Adrenal gland (tissue), 12 donors: ENCODE data around the gene CGB1. TPM values are rescaled to one million over a fixed set of nuclear protein-coding genes. Genes with fewer than 3 reads are reported as not detected.

Experiments
- DNase-seq, 7 donors: peaks; one replicate each; pipeline ENCODE4 v3.0.0-alpha.2; 2019 to 2020
- H3K27ac ChIP-seq, 5 donors: fragments of 200-600 bp; sonication (generic) in 4 of 5; 1 replicate in 3 of 5; 2 replicates in 2 of 5; pipeline versions ENCODE4 v1.5.1 to v1.8.0; 2016 to 2020; ENCODE audit warnings: mild to moderate bottlenecking in 1 of 5
- H3K27me3 ChIP-seq: fragments of 200-600 bp; 2 replicates; pipeline ENCODE4 v1.8.0; 2021
- H3K36me3 ChIP-seq, 2 donors: fragments of 200-600 bp; replicated peaks in 1 of 2; 1 replicate in 1 of 2; 2 replicates in 1 of 2; pipeline versions ENCODE4 v1.5.1 to v1.8.0; 2018 to 2022
- H3K4me1 ChIP-seq, 2 donors: fragments of 200-600 bp; replicated peaks in 1 of 2; 1 replicate in 1 of 2; 2 replicates in 1 of 2; pipeline versions ENCODE4 v1.5.1 to v1.8.0; 2018 to 2021
- H3K4me3 ChIP-seq, 4 donors: fragments of 200-600 bp; sonication (generic) in 3 of 4; one replicate each; pipeline ENCODE4 v1.5.1; 2016 to 2018
- H3K9me3 ChIP-seq, 3 donors: fragments of 200-600 bp; sonication (generic) in 1 of 3; replicated peaks in 1 of 3; 1 replicate in 2 of 3; 2 replicates in 1 of 3; pipeline versions ENCODE4 v1.5.1 to v1.8.0; 2016 to 2021
- POLR2A ChIP-seq, 2 donors: fragments of 450-650 bp; IDR thresholded peaks; one replicate each; pipeline ENCODE4 v1.6.1; 2017; ENCODE audit warnings: antibody characterized with exemption in 2 of 2, mild to moderate bottlenecking in 2 of 2, moderate library complexity in 1 of 2
- WGBS, 4 donors: extraction: QIAGEN DNeasy Blood & Tissue Kit in 2 of 4; methylation state at CpG; one replicate each; pipeline versions ENCODE4 v1.1.5 to v1.1.7; 2013 to 2017; 5-methylcytosine and 5-hydroxymethylcytosine counted together
- intact Hi-C, 2 donors: fragments of 100-400 bp; cut with DNase I; formaldehyde crosslinking; loops; one replicate each; pipeline versions ENCODE4 v1.14.1 to v1.15.0; 2022 to 2023
- polyA plus RNA-seq, 3 donors: library from polyadenylated mRNA; stranded (reverse); fragments of 200-250 nt in 2 of 3; fragments of 350-450 nt in 1 of 3; fragmentation: Illumina TruSeq in 1 of 3; extraction: RNeasy Lipid Tissue Mini Kit (QIAGEN cat#74804) in 1 of 3; gene quantifications; one replicate each; pipeline ENCODE4 v1.2.3, GENCODE V29; 2013 to 2014
- total RNA-seq, 9 donors: library from RNA; depleted of rRNA in 4 of 9; stranded (reverse); fragments of >200 nt in 4 of 9; fragments of 120-200 nt in 1 of 9; fragmentation: NEBNext Ultra II Directional in 1 of 9; extraction: Animal tissue kit (Norgen Biotek cat#: 25700) in 1 of 9; gene quantifications; one replicate each; pipeline versions ENCODE4 v1.1.0 to v1.2.4, GENCODE V29; 2013 to 2023
- TF ChIP-seq, protein P1 (sequence below), 6 experiments: fragments of 450-650 bp in 4 of 6; fragments of 200-600 bp in 2 of 6; sonication (generic) in 1 of 6; IDR thresholded peaks; 1 replicate in 5 of 6; 2 replicates in 1 of 6; pipeline versions ENCODE4 v1.5.1 to v1.8.0; 2016 to 2021; ENCODE audit warnings: antibody characterized with exemption in 6 of 6, mild to moderate bottlenecking in 2 of 6, moderate library complexity in 1 of 6
- donor health status: healthy with polysubstance abuse.
- donor health status: Bipolar disorder and iron deficiency.
- donor health status: DM: yes; HTN: yes; CAD: no.
- donor health status: DM: no; HTN: no; CAD: no.
- donor health status: DM: no; HTN: no; CAD: no.
- donor health status: DM: yes; HTN: yes; CAD: no.

CGB1 gene
- total and polyA plus RNA-seq, 12 donors, result 0.53 TPM; not detected in 11

DNA sequence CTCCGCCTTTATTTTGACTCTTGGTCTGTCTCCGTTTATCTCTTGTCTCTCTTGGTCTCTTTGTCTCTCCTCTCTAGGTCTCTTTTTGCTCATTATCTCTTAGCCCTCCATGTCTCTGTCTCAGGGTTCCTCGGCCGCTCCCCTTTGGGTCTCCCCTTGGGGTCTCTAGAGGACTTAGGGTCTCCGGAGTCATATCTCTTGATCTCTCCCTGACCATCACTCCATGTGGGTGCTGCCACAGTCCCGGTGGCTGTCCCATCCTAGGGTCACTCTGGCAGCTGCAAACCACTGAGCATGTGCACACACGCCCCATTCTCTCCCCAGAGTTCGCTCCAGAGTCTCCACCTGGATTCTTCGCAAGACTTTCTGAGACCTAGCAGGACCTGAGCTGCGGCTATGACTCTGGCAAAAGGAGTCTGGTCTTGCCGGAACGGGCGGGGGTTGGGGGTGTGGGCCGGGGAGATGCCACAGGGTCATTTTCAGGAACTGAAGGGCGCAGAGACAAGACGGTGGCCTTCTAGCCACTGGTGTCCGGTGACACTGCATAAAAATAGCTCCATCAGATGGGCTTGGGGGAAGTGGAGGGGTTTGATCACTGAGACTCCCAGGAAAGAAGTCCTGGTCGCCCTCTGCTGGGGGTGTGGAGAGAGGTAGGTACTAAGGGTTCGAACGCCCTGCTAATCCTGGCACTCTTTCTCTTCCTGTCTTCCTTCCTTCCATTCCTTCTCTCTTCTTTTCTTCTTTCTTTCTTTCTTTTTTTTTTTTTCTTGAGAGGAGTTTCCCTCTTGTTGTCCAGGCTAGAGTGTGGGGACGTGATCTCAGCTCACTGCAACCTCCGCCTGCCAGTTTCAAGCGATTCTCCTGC lies 37.1 kb upstream of the CGB1 start:
- intact Hi-C loops, result loop anchor here in 1 of 2 donors (10.0 kb wide), 1 partner anchor 141 kb away; no protein-coding TSS in a partner anchor
- Histone ChIP-seq H3K27ac (no peak overlapping the region), H3K9me3 (no peaks in the 10 kb centered on the region), H3K4me3 (no peak overlapping the region), H3K4me1 (no peaks in the 10 kb centered on the region), H3K27me3 (peaks cover 43% of the 10 kb centered on the region), H3K36me3 (no peaks in the 10 kb centered on the region)
- no peak for DNase-seq
- TF ChIP-seq, protein P1, sequence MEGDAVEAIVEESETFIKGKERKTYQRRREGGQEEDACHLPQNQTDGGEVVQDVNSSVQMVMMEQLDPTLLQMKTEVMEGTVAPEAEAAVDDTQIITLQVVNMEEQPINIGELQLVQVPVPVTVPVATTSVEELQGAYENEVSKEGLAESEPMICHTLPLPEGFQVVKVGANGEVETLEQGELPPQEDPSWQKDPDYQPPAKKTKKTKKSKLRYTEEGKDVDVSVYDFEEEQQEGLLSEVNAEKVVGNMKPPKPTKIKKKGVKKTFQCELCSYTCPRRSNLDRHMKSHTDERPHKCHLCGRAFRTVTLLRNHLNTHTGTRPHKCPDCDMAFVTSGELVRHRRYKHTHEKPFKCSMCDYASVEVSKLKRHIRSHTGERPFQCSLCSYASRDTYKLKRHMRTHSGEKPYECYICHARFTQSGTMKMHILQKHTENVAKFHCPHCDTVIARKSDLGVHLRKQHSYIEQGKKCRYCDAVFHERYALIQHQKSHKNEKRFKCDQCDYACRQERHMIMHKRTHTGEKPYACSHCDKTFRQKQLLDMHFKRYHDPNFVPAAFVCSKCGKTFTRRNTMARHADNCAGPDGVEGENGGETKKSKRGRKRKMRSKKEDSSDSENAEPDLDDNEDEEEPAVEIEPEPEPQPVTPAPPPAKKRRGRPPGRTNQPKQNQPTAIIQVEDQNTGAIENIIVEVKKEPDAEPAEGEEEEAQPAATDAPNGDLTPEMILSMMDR (IDR thresholded peaks at IDR 0.05), result peak in 1 of 6 experiments; percentile 19
- TF ChIP-seq POLR2A (IDR thresholded peaks at IDR 0.05), result no peak
- WGBS, 4 donors, result 51 to 60% (median 55%) methylated on average over 21 to 23 of the region's 23 CpGs

DNA sequence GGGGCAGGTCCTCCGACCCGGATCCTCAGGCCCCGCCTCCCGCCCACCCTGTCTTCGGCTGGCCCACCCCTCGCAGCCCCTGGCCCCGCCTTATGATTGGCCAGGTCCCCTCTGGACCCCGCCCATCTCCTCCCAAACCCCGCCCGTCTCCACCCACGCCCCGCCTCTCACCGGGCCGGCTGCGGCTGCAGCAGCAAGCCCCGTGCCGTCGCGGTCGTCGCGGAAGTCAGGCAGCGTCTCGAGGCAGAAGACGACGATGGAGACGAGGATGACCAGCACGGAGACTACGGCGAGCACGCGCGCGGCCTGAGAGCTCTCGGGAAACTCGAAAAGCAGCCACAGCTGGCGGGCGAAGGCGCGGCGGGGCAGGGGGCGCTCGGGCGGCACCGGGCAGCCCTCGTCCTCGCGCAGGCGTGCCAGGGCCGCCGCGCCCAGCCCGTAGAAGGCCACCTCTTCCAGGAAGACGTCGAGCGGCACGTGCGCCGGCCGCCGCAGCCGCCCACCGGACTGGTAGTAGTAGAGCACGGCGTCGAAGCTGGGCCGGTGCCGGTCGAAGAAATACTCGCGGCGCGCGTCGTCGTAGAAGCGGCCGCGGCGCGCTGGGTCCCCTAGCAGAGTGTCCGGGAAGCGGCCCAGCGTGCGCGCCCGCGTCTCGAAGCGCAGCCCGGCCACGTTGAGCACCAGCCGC lies 35.3 kb upstream of the CGB1 start:
- Histone ChIP-seq H3K27me3 (peaks cover 43% of the 10 kb centered on the region), H3K9me3 (no peaks in the 10 kb centered on the region), H3K4me1 (no peaks in the 10 kb centered on the region), H3K36me3 (no peaks in the 10 kb centered on the region), H3K4me3 (no peak overlapping the region), H3K27ac (no peak overlapping the region)
- TF ChIP-seq, protein P1 (IDR thresholded peaks at IDR 0.05), result no peak
- TF ChIP-seq POLR2A (IDR thresholded peaks at IDR 0.05), result no peak
- intact Hi-C loops, result loop anchor here in 1 of 2 donors (10.0 kb wide), 1 partner anchor 143 kb away; no protein-coding TSS in a partner anchor
- WGBS, 4 donors, result 2 to 4% (median 3%) methylated on average over 21 to 93 of the region's 93 CpGs; no CpG with 5 or more reads in 1 of the 4 donors
- no peak for DNase-seq

DNA sequence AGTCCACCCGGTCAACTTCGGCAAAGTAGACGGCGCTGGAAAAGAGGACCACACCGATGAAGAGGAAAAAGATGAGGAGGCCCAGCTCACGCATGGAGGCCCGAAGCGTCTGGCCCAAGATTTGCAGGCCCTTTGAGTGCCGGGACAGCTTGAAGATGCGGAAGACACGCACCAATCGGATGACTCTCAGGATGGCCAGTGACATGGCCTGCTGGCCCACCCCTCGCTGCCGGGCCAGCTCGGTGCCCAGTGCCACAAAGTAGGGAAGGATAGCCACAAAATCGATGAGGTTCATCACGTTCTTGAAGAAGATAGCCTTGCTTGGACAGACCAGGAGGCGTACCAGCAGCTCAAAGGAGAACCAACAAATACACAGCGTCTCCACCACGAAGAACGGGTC lies 33.7 kb upstream of the CGB1 start:
- WGBS, 4 donors, result 87 to 94% (median 94%) methylated on average over 21 of the region's 21 CpGs
- intact Hi-C loops, result loop anchor here in 1 of 2 donors (10.0 kb wide), 1 partner anchor 144 kb away; no protein-coding TSS in a partner anchor
- no peak for DNase-seq
- no peak overlapping the region for H3K4me3 ChIP-seq
- no peak overlapping the region for H3K27ac ChIP-seq
- H3K27me3 ChIP-seq, result peaks cover 43% of the 10 kb centered on the region
- H3K36me3 ChIP-seq, result no peaks in the 10 kb centered on the region
- no peaks in the 10 kb centered on the region for H3K4me1 ChIP-seq
- H3K9me3 ChIP-seq, result no peaks in the 10 kb centered on the region
- TF ChIP-seq, protein P1 (IDR thresholded peaks at IDR 0.05), result no peak
- TF ChIP-seq POLR2A (IDR thresholded peaks at IDR 0.05), result no peak

DNA sequence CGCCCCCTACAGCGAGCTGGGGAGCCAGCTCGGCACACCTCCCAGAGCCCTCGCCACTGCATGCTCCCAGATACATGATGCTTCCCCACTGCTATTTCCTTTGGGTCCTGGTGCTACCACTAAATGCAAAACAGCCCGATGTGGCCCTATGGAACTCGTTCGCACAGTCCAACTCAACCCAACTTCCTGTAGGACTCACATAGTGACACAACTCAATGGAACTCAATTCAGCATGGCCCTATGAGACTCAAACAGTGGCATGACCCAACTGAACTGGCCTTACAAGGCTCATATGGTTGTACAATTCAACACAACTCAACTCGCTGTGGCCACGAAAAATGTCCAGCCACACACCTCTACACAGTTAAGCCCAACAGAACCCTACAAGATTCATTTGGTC lies 32.3 kb upstream of the CGB1 start:
- Histone ChIP-seq H3K4me1 (peaks cover 0 to 6% of the 10 kb centered on the region in 2 donors), H3K27me3 (peaks cover 42% of the 10 kb centered on the region), H3K4me3 (no peak overlapping the region), H3K36me3 (no peaks in the 10 kb centered on the region), H3K27ac (no peak overlapping the region), H3K9me3 (no peaks in the 10 kb centered on the region)
- intact Hi-C loops, result no loop called here
- 90 to 96% (median 91%) methylated on average over 9 of the region's 9 CpGs for WGBS, 4 donors
- DNase-seq, result no peak
- TF ChIP-seq, protein P1 (IDR thresholded peaks at IDR 0.05), result no peak
- no peak for TF ChIP-seq POLR2A (IDR thresholded peaks at IDR 0.05)
